K562 (cell line): ENCODE data around the gene ACVR2B. TPM values are rescaled to one million over a fixed set of nuclear protein-coding genes. Genes with fewer than 3 reads are reported as not detected.

ENCODE experiments used
- ATAC-seq: fragments of 200-7000 bp; cut with Tn5 transposase; 3 replicates; pipeline ENCODE4 v1.9.1; 2020; ENCODE audit warnings: moderate library complexity
- BruUV-seq: library from RNA; stranded (reverse); fragments of 400-500 nt; replicated peaks from 2 replicates; lab custom pipeline; 2021; lab: Mats Ljungman, UMichigan
- CTCF ChIA-PET: fragments of 300-600 bp; formaldehyde crosslinking; extraction: SDS; loops from one replicate; lab custom pipeline; 2021; ENCODE audit warnings: low intra/inter-chr PET ratio; lab: Yijun Ruan, JAX
- POLR2A ChIA-PET: fragments of 300-600, 350-650 bp; sonication (Branson Sonifier 250); formaldehyde crosslinking; extraction: SDS; loops from one replicate; lab custom pipeline; 2021; ENCODE audit warnings: antibody characterized with exemption, inconsistent platforms; lab: Yijun Ruan, JAX
- DNase-seq, 4 experiments: peaks; one replicate each; pipeline versions ENCODE4 v3.0.0 to v3.0.0-alpha.2; 2011 to 2018; ENCODE audit warnings: low spot score in 3 of 4, mixed read lengths in 3 of 4; ENCODE audit errors: extremely low read depth in 1 of 4
- FAIRE-seq: peaks from 2 replicates; lab custom pipeline; 2011; peaks lifted over from hg19 to GRCh38; lab: Jason Lieb, UNC
- H2AFZ ChIP-seq: 2 replicates; pipeline ENCODE4 v1.6.0; 2011; ENCODE audit warnings: low read depth, low read length, control low read depth, inconsistent platforms
- H3K27ac ChIP-seq: fragments of 200-600 bp; 3 replicates; pipeline ENCODE4 v1.8.0; 2011; ENCODE audit warnings: low read depth, mild to moderate bottlenecking, control low read depth, inconsistent platforms, low read length, moderate library complexity, mixed read lengths; ENCODE audit errors: extremely low read depth
- H3K27me3 ChIP-seq, 2 experiments: fragments of 300-600 bp in 1 of 2; 2 replicates in 1 of 2; 3 replicates in 1 of 2; pipeline versions ENCODE4 v1.6.0 to v1.8.0; 2011; ENCODE audit warnings: inconsistent platforms in 2 of 2, low read length in 2 of 2, mild to moderate bottlenecking in 1 of 2, mixed read lengths in 1 of 2, moderate library complexity in 1 of 2; ENCODE audit not compliant: control insufficient read depth in 2 of 2, insufficient read depth in 2 of 2
- H3K36me3 ChIP-seq: fragments of 300-600 bp; 3 replicates; pipeline ENCODE4 v1.8.0; 2011; ENCODE audit warnings: mild to moderate bottlenecking, low read length, inconsistent platforms; ENCODE audit not compliant: control insufficient read depth, insufficient read depth
- H3K4me1 ChIP-seq, 2 experiments: fragments of 200-600 bp in 1 of 2; replicated peaks in 1 of 2; 2 replicates in 1 of 2; 3 replicates in 1 of 2; pipeline versions ENCODE4 v1.5.1 to v1.8.0; 2011; ENCODE audit warnings: inconsistent platforms in 2 of 2, low read length in 2 of 2, mild to moderate bottlenecking in 1 of 2, mixed read lengths in 1 of 2, moderate library complexity in 1 of 2; ENCODE audit not compliant: control insufficient read depth in 2 of 2, insufficient read depth in 2 of 2
- H3K4me2 ChIP-seq: 2 replicates; pipeline ENCODE4 v1.6.1; 2011; ENCODE audit warnings: low read length, control low read depth, inconsistent platforms, mixed read lengths; ENCODE audit not compliant: insufficient read depth
- H3K4me3 ChIP-seq: fragments of 200-600 bp; sonication (generic), shearing (Covaris generic); 2 replicates; pipeline ENCODE4 v1.5.1; 2016; ENCODE audit warnings: control low read depth, inconsistent platforms
- H3K79me2 ChIP-seq: fragments of 200-600 bp; 3 replicates; pipeline ENCODE4 v1.8.0; 2011; ENCODE audit warnings: low read length, inconsistent platforms; ENCODE audit not compliant: control insufficient read depth, insufficient read depth
- H3K9ac ChIP-seq, 2 experiments: 2 replicates each; pipeline versions ENCODE4 v1.6.0 to v1.6.1; 2011; ENCODE audit warnings: low read depth in 2 of 2, low read length in 2 of 2, control low read depth in 1 of 2, inconsistent platforms in 1 of 2, mild to moderate bottlenecking in 1 of 2, mixed read lengths in 1 of 2; ENCODE audit not compliant: insufficient read depth in 1 of 2
- H3K9me1 ChIP-seq: one replicate; pipeline ENCODE4 v1.6.0; 2011; ENCODE audit warnings: inconsistent platforms, mild to moderate bottlenecking, low read length, moderate library complexity; ENCODE audit not compliant: control insufficient read depth, insufficient read depth
- H3K9me3 ChIP-seq: replicated peaks from 2 replicates; pipeline ENCODE4 v1.5.1; 2011; ENCODE audit warnings: low read depth, low read length, inconsistent platforms; ENCODE audit not compliant: control insufficient read depth, insufficient read depth
- H4K20me1 ChIP-seq: replicated peaks from 2 replicates; pipeline ENCODE4 v1.6.1; 2011; ENCODE audit warnings: low read length, inconsistent platforms, mixed read lengths; ENCODE audit not compliant: control insufficient read depth, insufficient read depth
- DPF2 ChIP-seq: fragments of 450-650 bp; IDR thresholded peaks from 2 replicates; pipeline ENCODE4 v1.6.1; 2016
- GTF2A2 ChIP-seq: IDR thresholded peaks from 2 replicates; pipeline ENCODE4 v1.6.1; 2016; ENCODE audit warnings: mild to moderate bottlenecking, missing genetic modification characterization, missing compliant biosample characterization
- JUN ChIP-seq, 2 experiments: sonication (generic) in 1 of 2; formaldehyde crosslinking in 1 of 2; IDR thresholded peaks; 2 replicates each; pipeline versions ENCODE4 v1.6.1 to v1.8.0; 2012 to 2022; ENCODE audit warnings: borderline replicate concordance in 2 of 2, mild to moderate bottlenecking in 2 of 2, improper control_type of control experiment in 1 of 2, low read depth in 1 of 2, low read length in 1 of 2, missing genetic modification reagents in 1 of 2
- PYGO2 ChIP-seq: fragments of 450-650 bp; IDR thresholded peaks from 2 replicates; pipeline ENCODE4 v1.6.1; 2016; ENCODE audit warnings: mild to moderate bottlenecking, missing genetic modification characterization, moderate library complexity, missing compliant biosample characterization
- STAT5A ChIP-seq: IDR thresholded peaks from 2 replicates; pipeline ENCODE4 v1.6.1; 2012; ENCODE audit warnings: low read length, inconsistent platforms, borderline replicate concordance
- TCF3 ChIP-seq: sonication (generic); formaldehyde crosslinking; IDR thresholded peaks from 2 replicates; pipeline ENCODE4 v1.4.0; 2020; ENCODE audit warnings: mild to moderate bottlenecking, missing genetic modification reagents
- WGBS: fragments of 100-300 bp; shearing (Covaris generic); methylation state at CpG from one replicate; pipeline ENCODE4 v1.1.6; 2016; ENCODE audit warnings: low coverage, mixed read lengths; ENCODE audit not compliant: insufficient coverage; ENCODE audit errors: missing lambda C conversion rate; 5-methylcytosine and 5-hydroxymethylcytosine counted together
- in situ Hi-C: fragments of 300-500 bp; cut with MboI; formaldehyde crosslinking; loops from 4 replicates; pipeline ENCODE4 v1.15.0; 2018; ENCODE audit warnings: inconsistent platforms, mixed read lengths
- intact Hi-C: fragments of 100-400 bp; cut with micrococcal nuclease; formaldehyde crosslinking; loops from 2 replicates; pipeline ENCODE4 v1.14.2; 2022
- polyA plus RNA-seq, 8 experiments: library from polyadenylated mRNA; depleted of rRNA in 4 of 8; stranded (reverse) in 5 of 8; unstranded in 3 of 8; fragments of >200 nt; fragmentation: Nextera tagmentation in 2 of 8; fragmentation: Illumina TruSeq in 1 of 8; extraction: Ambion mirVana in 2 of 8; extraction: Trizol in 1 of 8; gene quantifications; 2 replicates each; pipeline versions ENCODE4 v1.2.1 to v1.2.3, GENCODE V29; 2011 to 2014; ENCODE audit warnings: inconsistent platforms in 1 of 8, missing spikeins in 1 of 8
- total RNA-seq, 7 experiments: library from RNA; depleted of rRNA in 6 of 7; stranded (reverse); fragments of >200 nt in 6 of 7; fragmentation: Illumina TruSeq in 2 of 7; extraction: Trizol in 2 of 7; gene quantifications; 2 replicates each; pipeline versions ENCODE4 v1.2.1 to v1.2.3, GENCODE V29; 2011 to 2021; ENCODE audit warnings: low replicate concordance in 1 of 7
- TF ChIP-seq, protein P1 (sequence below): sonication (generic); formaldehyde crosslinking; IDR thresholded peaks from 2 replicates; pipeline ENCODE4 v1.8.1; 2023; ENCODE audit warnings: mild to moderate bottlenecking, missing genetic modification reagents

ACVR2B gene
- total and polyA plus RNA-seq, 9 of the 15 experiments (the other 6 are each of a cell fraction or from before 2014, with no cell fraction given) = 1.8 to 23.7 (median 7.1) TPM

DNA sequence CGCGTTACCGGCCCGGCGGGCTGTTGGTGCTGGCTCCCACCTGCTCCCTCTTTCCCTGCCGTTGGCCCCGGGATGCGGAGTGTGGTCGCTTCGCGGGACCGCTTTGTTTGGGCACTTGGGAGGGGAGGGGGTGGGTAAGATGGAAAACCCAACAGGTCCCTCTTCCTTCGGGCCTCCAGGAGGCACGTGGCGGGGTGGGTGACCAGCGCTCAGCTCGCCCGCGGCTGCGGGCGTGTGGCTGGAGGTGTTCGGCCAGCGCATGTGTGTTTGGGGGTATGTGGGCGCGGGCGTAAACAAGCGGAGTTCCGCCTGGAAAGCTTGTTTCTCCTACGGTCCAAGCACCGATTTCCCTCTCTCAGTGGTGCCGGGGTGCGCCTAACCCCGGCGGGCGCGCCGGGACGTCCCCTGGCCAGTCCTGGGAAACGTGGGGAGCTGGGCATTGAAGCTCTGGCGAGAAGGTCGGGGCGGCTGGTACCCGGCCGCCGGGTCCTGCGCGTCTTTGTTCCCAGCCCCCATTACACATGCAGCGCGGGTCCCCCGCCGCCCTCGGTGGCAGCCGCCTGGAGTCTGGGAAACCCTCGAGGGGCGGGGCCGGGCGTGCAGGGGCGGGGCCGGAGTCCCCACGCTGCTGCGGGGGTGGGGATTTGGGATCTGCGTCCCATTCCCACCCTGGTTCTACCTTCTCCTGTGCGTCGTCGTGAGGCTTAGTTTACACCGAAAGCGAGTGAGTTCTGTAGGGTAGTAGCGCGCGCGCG is 1.4 kb downstream of the ACVR2B start:
- peak overlapping the region; percentile 89 for H3K4me2 ChIP-seq
- CTCF ChIA-PET = no interaction called here
- POLR2A ChIA-PET = interaction anchor here (0.8 to 1.4 kb wide), 3 partner anchors 9 to 89 kb away, joined by 3 read pairs; no protein-coding TSS in a partner anchor
- peaks cover 27 to 38% of the 10 kb centered on the region in 2 experiments for H3K4me1 ChIP-seq
- ATAC-seq (peak; percentile 62), DNase-seq (peak; percentile 74 to 87 (median 84)), FAIRE-seq (no peak)
- WGBS = 3% methylated on average over 70 of the region's 72 CpGs
- no peaks in the 10 kb centered on the region for H3K27me3 ChIP-seq
- peaks cover 34% of the 10 kb centered on the region for H4K20me1 ChIP-seq
- peak overlapping the region; percentile 89 for H2AFZ ChIP-seq
- peak overlapping the region; percentile 92 for H3K27ac ChIP-seq
- BruUV-seq = TSS peak; percentile 70
- peak overlapping the region; percentile 92 to 98 for H3K9ac ChIP-seq
- H3K9me1 ChIP-seq = peaks cover 5% of the 10 kb centered on the region
- H3K79me2 ChIP-seq = peaks cover 50% of the 10 kb centered on the region
- in situ Hi-C loops (no loop called here), intact Hi-C loops (loop anchor here (5.0 kb wide), 1 partner anchor 108 kb away; the partner anchor contains the start of gene XYLB)
- no peaks in the 10 kb centered on the region for H3K36me3 ChIP-seq
- no peaks in the 10 kb centered on the region for H3K9me3 ChIP-seq
- peak overlapping the region; percentile 72 for H3K4me3 ChIP-seq
- TF ChIP-seq DPF2 = no peak
- TF ChIP-seq, protein P1, sequence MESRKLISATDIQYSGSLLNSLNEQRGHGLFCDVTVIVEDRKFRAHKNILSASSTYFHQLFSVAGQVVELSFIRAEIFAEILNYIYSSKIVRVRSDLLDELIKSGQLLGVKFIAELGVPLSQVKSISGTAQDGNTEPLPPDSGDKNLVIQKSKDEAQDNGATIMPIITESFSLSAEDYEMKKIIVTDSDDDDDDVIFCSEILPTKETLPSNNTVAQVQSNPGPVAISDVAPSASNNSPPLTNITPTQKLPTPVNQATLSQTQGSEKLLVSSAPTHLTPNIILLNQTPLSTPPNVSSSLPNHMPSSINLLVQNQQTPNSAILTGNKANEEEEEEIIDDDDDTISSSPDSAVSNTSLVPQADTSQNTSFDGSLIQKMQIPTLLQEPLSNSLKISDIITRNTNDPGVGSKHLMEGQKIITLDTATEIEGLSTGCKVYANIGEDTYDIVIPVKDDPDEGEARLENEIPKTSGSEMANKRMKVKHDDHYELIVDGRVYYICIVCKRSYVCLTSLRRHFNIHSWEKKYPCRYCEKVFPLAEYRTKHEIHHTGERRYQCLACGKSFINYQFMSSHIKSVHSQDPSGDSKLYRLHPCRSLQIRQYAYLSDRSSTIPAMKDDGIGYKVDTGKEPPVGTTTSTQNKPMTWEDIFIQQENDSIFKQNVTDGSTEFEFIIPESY = no peak
- no peak for TF ChIP-seq STAT5A
- TF ChIP-seq PYGO2 = no peak
- no peak for TF ChIP-seq TCF3 (CRISPR knock-in tag)
- TF ChIP-seq GTF2A2 (tag) = no peak
- TF ChIP-seq JUN (IDR thresholded peaks at IDR 0.05; ENCODE audit: borderline replicate concordance, low read depth, low read length) = no peak
- no peak for TF ChIP-seq JUN (CRISPR knock-in tag; IDR thresholded peaks at IDR 0.05; ENCODE audit: borderline replicate concordance)
